B cell (primary cell): Measurements from ENCODE around the gene ZNF540.

Experiments
- EZH2 ChIP-seq: IDR thresholded peaks from 2 replicates; pipeline ENCODE4 v1.6.1; 2012; ENCODE audit warnings: borderline replicate concordance, low read depth, mild to moderate bottlenecking, moderate library complexity, low read length; ENCODE audit not compliant: insufficient read depth, poor library complexity, severe bottlenecking
- TF ChIP-seq, protein P1 (sequence below): fragments of 200-600 bp; IDR thresholded peaks from one replicate; pipeline ENCODE4 v1.8.0; 2022; ENCODE audit warnings: antibody characterized with exemption, mild to moderate bottlenecking

DNA sequence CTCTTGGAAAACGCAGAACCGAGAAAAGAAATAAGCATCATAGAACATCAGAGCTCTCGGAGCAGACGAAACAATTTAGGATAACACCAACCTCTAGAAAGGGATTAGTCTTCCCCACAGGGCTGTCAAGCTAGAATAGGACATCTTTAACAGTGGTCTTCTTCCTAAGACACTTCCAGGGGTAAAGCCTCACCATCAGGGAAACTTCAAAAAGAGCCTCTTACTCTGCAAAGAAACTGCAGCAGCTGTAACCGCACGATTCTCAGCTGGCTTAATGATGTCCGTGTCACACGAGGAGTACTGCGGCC is 726 bp upstream of the ZNF540 start:
- TF ChIP-seq, protein P1, sequence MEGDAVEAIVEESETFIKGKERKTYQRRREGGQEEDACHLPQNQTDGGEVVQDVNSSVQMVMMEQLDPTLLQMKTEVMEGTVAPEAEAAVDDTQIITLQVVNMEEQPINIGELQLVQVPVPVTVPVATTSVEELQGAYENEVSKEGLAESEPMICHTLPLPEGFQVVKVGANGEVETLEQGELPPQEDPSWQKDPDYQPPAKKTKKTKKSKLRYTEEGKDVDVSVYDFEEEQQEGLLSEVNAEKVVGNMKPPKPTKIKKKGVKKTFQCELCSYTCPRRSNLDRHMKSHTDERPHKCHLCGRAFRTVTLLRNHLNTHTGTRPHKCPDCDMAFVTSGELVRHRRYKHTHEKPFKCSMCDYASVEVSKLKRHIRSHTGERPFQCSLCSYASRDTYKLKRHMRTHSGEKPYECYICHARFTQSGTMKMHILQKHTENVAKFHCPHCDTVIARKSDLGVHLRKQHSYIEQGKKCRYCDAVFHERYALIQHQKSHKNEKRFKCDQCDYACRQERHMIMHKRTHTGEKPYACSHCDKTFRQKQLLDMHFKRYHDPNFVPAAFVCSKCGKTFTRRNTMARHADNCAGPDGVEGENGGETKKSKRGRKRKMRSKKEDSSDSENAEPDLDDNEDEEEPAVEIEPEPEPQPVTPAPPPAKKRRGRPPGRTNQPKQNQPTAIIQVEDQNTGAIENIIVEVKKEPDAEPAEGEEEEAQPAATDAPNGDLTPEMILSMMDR = no peak
- no peak for TF ChIP-seq EZH2
